ENCODE results near the gene LEFTY1.

The LEFTY1 gene

GRCh38 chr1:225911191-225912130, 22.5 kb upstream of the LEFTY1 start:
- TF ChIP-seq CTCF (IDR thresholded peaks at IDR 0.05; ENCODE audit: low read depth, low read length, missing control alignments), result peak; percentile 67
- Histone ChIP-seq H3K4me3 (ENCODE audit: low read depth, low read length) (peak overlapping the region; percentile 22), H3K27me3 (replicated peaks) (no peaks in the 10 kb centered on the region), H3K27ac (no peak overlapping the region), H3K36me3 (replicated peaks) (no peaks in the 10 kb centered on the region)
- in situ Hi-C loops (cut with HindIII; ENCODE audit: low pct_ligation_motif_present, low sequenced_read_pairs), result no loop called here
- DNase-seq, result peak; percentile 21

- Histone ChIP-seq H3K4me3 (ENCODE audit: low read depth, low read length) (no peak overlapping the region), H3K36me3 (replicated peaks) (no peaks in the 10 kb centered on the region), H3K27ac (no peak overlapping the region), H3K27me3 (replicated peaks) (no peaks in the 10 kb centered on the region)
- in situ Hi-C loops (cut with HindIII; ENCODE audit: low pct_ligation_motif_present, low sequenced_read_pairs), result no loop called here
- DNase-seq, result no peak
- TF ChIP-seq CTCF (IDR thresholded peaks at IDR 0.05; ENCODE audit: low read depth, low read length, missing control alignments), result no peak
Observed at GRCh38 chr1:225909477-225909876, 20.5 kb upstream of the LEFTY1 start.

GRCh38 chr1:225908773-225909172, 19.8 kb upstream of the LEFTY1 start:
- no peak for DNase-seq
- no peak for TF ChIP-seq CTCF (IDR thresholded peaks at IDR 0.05; ENCODE audit: low read depth, low read length, missing control alignments)
- in situ Hi-C loops (cut with HindIII; ENCODE audit: low pct_ligation_motif_present, low sequenced_read_pairs), result no loop called here
- Histone ChIP-seq H3K4me3 (ENCODE audit: low read depth, low read length) (no peak overlapping the region), H3K27ac (no peak overlapping the region), H3K36me3 (replicated peaks) (no peaks in the 10 kb centered on the region), H3K27me3 (replicated peaks) (no peaks in the 10 kb centered on the region)

- no peaks in the 10 kb centered on the region for H3K36me3 ChIP-seq (replicated peaks)
- no peaks in the 10 kb centered on the region for H3K27me3 ChIP-seq (replicated peaks)
- in situ Hi-C loops (cut with HindIII; ENCODE audit: low pct_ligation_motif_present, low sequenced_read_pairs), result no loop called here
- H3K27ac ChIP-seq, result no peak overlapping the region
- no peak for DNase-seq
- H3K4me3 ChIP-seq (ENCODE audit: low read depth, low read length), result no peak overlapping the region
- no peak for TF ChIP-seq CTCF (IDR thresholded peaks at IDR 0.05; ENCODE audit: low read depth, low read length, missing control alignments)
Observed at GRCh38 chr1:225908013-225908640, 19.2 kb upstream of the LEFTY1 start.

GRCh38 chr1:225907341-225907740, 18.4 kb upstream of the LEFTY1 start:
- no peak for DNase-seq
- H3K36me3 ChIP-seq (replicated peaks), result no peaks in the 10 kb centered on the region
- no peak for TF ChIP-seq CTCF (IDR thresholded peaks at IDR 0.05; ENCODE audit: low read depth, low read length, missing control alignments)
- H3K27ac ChIP-seq, result no peak overlapping the region
- no peak overlapping the region for H3K4me3 ChIP-seq (ENCODE audit: low read depth, low read length)
- in situ Hi-C loops (cut with HindIII; ENCODE audit: low pct_ligation_motif_present, low sequenced_read_pairs), result no loop called here
- H3K27me3 ChIP-seq (replicated peaks), result no peaks in the 10 kb centered on the region
